ENCODE measurements around the gene SCN1A.

The SCN1A gene

DNA sequence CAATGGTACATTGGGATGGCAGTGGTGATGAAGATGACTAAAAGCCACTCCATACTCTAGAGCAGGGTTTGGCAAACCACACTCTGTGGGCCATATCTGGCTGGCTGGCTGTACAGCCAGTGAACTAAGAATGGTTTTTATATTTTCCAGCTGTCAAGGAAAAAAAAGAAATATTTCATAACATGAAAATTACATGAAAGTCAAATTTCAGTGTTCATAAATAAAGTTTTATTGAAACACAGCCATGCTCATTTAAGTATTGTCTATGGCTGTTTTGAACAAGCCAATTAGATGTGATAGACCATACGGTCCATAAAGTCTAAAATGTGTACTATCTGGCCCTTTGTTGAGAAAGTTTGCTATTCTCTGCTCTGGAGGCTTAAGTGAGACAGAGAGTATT lies 175.7 kb downstream of the SCN1A start:
- DNase-seq (ENCODE audit: low read depth): no peak
- TF ChIP-seq, protein P1, sequence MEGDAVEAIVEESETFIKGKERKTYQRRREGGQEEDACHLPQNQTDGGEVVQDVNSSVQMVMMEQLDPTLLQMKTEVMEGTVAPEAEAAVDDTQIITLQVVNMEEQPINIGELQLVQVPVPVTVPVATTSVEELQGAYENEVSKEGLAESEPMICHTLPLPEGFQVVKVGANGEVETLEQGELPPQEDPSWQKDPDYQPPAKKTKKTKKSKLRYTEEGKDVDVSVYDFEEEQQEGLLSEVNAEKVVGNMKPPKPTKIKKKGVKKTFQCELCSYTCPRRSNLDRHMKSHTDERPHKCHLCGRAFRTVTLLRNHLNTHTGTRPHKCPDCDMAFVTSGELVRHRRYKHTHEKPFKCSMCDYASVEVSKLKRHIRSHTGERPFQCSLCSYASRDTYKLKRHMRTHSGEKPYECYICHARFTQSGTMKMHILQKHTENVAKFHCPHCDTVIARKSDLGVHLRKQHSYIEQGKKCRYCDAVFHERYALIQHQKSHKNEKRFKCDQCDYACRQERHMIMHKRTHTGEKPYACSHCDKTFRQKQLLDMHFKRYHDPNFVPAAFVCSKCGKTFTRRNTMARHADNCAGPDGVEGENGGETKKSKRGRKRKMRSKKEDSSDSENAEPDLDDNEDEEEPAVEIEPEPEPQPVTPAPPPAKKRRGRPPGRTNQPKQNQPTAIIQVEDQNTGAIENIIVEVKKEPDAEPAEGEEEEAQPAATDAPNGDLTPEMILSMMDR (IDR thresholded peaks at IDR 0.05; ENCODE audit: low read depth, low read length, missing control alignments): no peak
- no peak overlapping the region for H3K4me3 ChIP-seq (ENCODE audit: low read depth, low read length)
- in situ Hi-C loops (cut with HindIII; ENCODE audit: low sequenced_read_pairs): no loop called here

DNA sequence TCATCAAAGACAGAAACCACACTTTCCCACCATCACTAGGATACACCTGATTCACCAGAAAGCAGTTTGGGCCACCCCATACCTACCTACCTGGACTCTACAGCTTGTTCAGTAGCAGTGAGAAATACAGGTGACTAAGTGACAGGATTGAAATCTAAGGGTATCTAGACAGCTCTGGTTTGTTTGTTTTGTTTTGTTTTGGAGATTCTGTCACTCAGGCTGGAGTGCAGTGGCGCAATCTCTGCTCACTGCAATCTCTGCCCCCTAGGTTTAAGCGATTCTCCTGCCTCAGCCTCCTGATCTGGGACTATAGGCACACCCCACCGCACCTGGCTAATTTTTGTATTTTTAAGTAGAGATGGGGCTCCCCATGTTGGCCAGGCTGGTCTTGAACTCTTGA lies 177.4 kb downstream of the SCN1A start:
- in situ Hi-C loops (cut with HindIII; ENCODE audit: low sequenced_read_pairs): no loop called here
- H3K4me3 ChIP-seq (ENCODE audit: low read depth, low read length): no peak overlapping the region
- TF ChIP-seq, protein P1 (IDR thresholded peaks at IDR 0.05; ENCODE audit: low read depth, low read length, missing control alignments): no peak

DNA sequence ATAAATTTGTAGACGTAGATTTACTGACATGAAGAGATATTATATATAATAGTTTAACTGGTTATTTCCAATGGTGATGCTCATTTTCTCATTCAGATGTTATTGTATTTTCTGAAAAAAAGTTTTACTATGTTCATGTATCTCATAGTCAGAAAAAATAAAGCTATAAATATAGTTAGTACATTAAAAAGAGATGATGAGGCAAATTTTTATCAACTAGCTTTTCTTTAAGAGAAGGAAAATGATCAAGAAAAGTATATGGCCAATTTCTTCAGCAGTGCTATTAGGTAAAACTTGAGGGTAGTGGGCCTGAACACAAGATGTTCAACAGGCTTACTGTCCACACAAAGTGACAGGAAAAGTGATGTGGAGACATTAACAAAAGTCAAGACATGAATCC lies 186.0 kb downstream of the SCN1A start:
- DNase-seq (ENCODE audit: low read depth): no peak
- no peak overlapping the region for H3K4me3 ChIP-seq (ENCODE audit: low read depth, low read length)
- in situ Hi-C loops (cut with HindIII; ENCODE audit: low sequenced_read_pairs): no loop called here
- TF ChIP-seq, protein P1 (IDR thresholded peaks at IDR 0.05; ENCODE audit: low read depth, low read length, missing control alignments): no peak

More for the DNA sequence above, 177.4 kb downstream of the SCN1A start:
- DNase-seq (ENCODE audit: low read depth): no peak

DNA sequence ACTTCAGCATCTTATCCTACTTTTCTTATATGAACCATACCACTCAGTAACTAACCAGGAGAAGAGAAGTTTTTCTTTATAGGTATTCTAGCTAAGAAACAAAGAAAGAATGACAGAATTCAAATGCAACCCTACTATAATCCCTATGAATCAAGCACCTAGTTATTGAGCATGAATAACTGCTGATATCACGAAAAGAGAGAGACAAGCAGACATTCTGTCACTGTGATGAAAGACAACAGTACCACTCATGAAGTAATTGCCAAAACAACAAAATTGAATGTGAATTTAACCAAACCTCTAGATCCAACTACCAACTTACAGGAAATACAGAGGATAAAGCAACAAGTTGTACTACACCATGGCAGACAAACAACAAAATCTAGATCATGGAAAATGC lies 189.6 kb downstream of the SCN1A start:
- in situ Hi-C loops (cut with HindIII; ENCODE audit: low sequenced_read_pairs): no loop called here
- no peak for DNase-seq (ENCODE audit: low read depth)
- TF ChIP-seq, protein P1 (IDR thresholded peaks at IDR 0.05; ENCODE audit: low read depth, low read length, missing control alignments): no peak
- no peak overlapping the region for H3K4me3 ChIP-seq (ENCODE audit: low read depth, low read length)

Data from astrocyte of the cerebellum (primary cell).